Esophagus squamous epithelium (tissue), 4 donors: ENCODE results near the gene OR4S1.

ENCODE experiments used
- POLR2A ChIP-seq, 4 donors: fragments of 450-650 bp; IDR thresholded peaks; one replicate each; pipeline ENCODE4 v1.6.1; 2017; ENCODE audit warnings: antibody characterized with exemption in 4 of 4, mild to moderate bottlenecking in 4 of 4, moderate library complexity in 3 of 4
- TF ChIP-seq, protein P1 (sequence below), 6 experiments: fragments of 450-650 bp in 4 of 6; fragments of 200-600 bp in 2 of 6; sonication (generic) in 2 of 6; IDR thresholded peaks; one replicate each; pipeline ENCODE4 v1.5.1; 2016 to 2019; ENCODE audit warnings: antibody characterized with exemption in 6 of 6, mild to moderate bottlenecking in 4 of 6, moderate library complexity in 4 of 6

DNA sequence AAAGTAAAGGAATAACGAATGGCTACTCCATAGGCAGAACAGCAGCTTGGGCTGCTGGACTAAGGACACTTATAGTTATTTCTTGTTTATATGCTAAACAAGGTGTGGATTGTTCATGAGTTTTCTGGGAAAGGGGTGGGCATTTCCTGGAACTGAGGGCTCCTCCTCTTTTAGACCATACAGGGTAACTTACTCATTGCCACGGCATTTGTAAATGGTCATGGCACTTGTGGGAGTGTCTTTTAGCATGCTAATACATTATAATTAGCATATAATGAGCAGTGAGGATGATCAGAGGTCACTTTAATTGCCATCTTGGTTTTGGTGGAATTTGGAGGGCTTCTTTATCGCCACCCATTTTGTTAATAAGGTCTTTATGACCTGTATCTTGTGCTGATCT, 35.4 kb upstream of the OR4S1 start:
- TF ChIP-seq, protein P1, sequence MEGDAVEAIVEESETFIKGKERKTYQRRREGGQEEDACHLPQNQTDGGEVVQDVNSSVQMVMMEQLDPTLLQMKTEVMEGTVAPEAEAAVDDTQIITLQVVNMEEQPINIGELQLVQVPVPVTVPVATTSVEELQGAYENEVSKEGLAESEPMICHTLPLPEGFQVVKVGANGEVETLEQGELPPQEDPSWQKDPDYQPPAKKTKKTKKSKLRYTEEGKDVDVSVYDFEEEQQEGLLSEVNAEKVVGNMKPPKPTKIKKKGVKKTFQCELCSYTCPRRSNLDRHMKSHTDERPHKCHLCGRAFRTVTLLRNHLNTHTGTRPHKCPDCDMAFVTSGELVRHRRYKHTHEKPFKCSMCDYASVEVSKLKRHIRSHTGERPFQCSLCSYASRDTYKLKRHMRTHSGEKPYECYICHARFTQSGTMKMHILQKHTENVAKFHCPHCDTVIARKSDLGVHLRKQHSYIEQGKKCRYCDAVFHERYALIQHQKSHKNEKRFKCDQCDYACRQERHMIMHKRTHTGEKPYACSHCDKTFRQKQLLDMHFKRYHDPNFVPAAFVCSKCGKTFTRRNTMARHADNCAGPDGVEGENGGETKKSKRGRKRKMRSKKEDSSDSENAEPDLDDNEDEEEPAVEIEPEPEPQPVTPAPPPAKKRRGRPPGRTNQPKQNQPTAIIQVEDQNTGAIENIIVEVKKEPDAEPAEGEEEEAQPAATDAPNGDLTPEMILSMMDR (IDR thresholded peaks at IDR 0.05), result no peak
- TF ChIP-seq POLR2A (IDR thresholded peaks at IDR 0.05), result no peak
